ENCODE results near the gene ZNF469.

Gene ZNF469

DNA sequence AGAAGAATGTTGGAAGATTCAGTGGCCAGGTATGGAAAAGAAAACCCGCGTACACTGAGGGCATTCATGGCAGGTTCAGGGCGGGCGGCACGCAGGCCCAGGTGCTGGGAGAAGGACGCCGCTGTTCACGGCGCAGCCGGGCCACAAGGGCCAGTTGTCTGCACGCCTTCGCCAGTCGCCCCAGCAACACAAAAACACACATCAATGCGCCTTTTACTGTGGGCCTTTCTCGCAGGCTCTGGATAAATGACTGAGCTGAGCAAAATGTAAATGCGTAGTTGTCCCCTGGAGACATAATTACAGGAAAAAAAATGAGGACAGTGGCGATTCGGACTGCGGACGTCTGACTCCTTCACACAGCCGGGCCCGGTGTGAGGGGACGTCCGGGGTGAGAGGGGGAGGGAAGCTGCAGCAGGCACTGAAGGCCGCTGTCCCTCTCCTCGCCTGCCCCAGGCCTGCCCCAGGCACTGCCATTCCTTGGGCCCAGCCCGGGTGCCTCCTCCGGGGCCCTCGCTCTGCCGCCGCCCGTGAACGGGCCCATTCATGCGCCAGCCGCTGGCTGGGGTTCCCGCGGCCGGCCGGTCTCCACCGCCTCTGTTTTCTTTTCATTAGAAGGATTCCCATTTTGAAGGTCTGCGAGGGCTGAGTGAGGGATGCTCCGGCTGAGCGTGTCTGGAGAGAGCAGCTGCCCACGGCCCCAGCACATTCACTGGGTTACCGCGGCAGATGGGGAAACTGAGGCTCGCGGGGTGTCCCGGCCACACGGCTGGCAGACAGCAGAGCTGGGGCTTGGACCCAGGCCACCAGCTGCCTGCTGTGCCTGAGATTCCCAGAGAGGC is 6.5 kb upstream of the ZNF469 start:
- DNase-seq (ENCODE audit: extremely low read depth in 1 of 2, low read depth in 1 of 2) = no peak

DNA sequence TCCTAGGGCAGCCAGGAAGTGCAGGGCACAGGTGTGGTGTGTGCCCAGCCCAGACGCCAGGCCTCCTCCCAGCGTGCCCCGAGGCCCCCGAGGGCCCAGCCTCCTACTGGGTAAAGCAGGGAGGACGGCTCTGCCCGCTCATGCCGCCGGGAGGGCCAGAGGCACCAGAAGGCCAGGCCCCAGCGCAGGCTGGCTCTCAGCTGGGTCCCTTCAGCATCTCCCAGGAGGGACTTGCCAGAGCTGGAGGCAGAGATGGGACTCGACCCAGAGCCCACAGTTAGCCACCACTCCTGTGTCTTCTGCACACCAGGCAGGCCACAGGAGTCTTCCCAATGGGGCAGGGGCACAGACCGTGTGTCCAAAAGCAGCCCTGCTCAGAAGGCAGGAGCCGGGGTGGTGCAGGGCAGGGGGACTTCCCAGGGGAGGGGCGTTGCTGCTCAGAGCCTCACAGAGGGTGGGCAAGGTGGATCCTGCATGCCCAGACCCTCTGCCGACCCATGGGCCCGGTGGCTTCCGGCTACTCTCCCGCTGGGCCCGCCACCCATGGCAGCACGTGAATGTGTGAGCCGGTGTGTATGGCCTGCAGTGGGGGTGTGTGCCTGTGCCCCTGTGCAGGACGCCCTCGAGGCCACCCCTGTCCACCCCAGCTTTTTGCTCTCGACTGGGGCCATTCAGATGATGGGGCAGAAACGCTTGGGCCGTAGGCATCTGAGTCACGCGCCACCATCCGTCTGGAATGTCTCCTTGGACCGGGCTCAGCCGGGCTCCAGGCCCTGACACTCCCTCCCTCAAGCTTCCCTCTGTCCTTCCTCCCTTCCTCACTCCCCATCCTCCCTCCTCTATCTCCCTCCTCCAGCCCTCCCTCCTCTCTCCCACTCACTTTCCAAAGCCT is 5.7 kb upstream of the ZNF469 start:
- no peak for DNase-seq (ENCODE audit: extremely low read depth in 1 of 2, low read depth in 1 of 2)

DNA sequence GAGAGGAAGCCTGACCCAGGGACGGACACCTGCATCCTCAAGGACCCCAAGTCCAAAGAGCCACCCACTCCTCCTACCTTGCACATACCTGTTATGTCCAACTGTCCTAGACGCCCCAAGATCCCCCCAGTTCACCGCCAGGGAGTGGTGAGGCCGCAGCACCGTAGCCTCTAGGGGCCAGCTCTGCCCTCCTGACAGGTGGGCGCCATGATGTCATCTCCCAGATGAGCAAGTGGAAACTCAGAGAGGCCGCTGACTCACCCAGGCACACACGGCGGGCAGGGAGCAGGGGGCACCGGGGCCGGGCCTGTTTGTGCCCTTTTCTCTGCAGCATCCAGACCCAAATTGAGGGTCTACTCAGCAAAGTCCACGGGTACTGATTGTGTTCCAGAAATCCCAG is 4.8 kb upstream of the ZNF469 start:
- DNase-seq (ENCODE audit: extremely low read depth in 1 of 2, low read depth in 1 of 2) = no peak

- no peak for DNase-seq (ENCODE audit: extremely low read depth in 1 of 2, low read depth in 1 of 2)
Measured at GRCh38 chr16:88378401-88378800, 4.4 kb upstream of the ZNF469 start.

GRCh38 chr16:88378836-88379693 is 3.7 kb upstream of the ZNF469 start:
- no peak for DNase-seq (ENCODE audit: extremely low read depth in 1 of 2, low read depth in 1 of 2)

GRCh38 chr16:88379694-88380040 is 3.1 kb upstream of the ZNF469 start:
- no peak for DNase-seq (ENCODE audit: extremely low read depth in 1 of 2, low read depth in 1 of 2)

GRCh38 chr16:88380099-88380498 is 2.7 kb upstream of the ZNF469 start:
- no peak for DNase-seq (ENCODE audit: extremely low read depth in 1 of 2, low read depth in 1 of 2)

DNA sequence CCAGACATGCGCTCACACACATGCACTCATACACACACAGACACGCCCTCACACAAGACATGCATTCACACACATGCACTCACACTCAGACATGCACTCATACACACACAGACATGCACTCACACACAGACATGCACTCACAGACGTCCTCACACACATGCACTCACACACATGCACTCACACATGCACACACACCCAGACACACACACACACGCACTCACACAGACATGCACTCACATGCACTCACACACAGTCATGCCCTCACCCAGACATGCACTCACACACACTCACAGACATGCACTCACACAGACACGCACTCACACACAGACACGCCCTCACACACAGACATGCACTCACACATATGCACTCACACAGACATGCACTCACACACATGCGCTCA is 2.1 kb upstream of the ZNF469 start:
- DNase-seq (ENCODE audit: extremely low read depth in 1 of 2, low read depth in 1 of 2) = no peak

- no peak for DNase-seq (ENCODE audit: extremely low read depth in 1 of 2, low read depth in 1 of 2)
Measured at GRCh38 chr16:88381820-88382451, 823 bp upstream of the ZNF469 start.

DNA sequence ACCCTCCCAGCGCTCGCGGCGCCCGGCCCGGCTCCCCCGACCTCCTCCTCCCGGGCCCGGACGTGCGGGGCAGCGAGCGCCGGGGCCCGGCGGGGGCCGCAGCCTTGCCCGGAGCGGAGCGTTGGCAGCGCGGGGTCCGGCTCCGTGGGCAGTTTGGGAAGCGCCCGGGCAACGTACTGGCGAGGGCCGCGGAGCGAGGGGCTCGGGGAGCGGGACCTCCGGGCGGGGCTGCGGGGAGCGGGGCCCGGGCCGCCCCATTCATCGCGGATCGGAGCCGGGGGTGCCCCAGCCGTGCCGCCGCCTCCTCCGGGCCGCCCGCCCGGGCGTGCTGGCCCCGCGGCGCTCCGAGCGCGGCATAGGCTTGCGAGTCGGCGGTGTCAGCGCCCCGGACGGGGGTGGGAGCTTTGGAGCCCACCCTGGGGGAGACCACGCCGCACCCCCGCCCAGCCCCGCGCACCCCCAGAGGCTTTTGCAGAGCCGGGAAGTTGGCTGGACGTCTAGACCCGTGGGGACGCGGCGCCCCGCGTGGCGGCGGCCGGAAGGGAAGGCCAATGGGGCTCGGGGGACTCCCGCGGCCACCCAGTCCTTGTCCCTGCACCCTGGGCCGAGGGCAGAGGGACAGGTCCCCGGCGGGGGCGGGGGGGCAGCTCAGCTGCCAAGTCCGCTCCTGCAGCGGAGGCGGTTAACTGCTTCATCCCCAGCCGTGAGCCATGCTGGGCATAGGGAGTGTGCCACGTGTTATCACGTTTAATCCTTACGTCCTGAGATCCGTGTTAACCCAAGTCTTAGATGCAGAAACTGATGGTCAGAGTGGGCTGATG is 852 bp downstream of the ZNF469 start:
- DNase-seq (ENCODE audit: extremely low read depth in 1 of 2, low read depth in 1 of 2) = no peak

GRCh38 chr16:88384222-88385111 is 1.7 kb downstream of the ZNF469 start:
- no peak for DNase-seq (ENCODE audit: extremely low read depth in 1 of 2, low read depth in 1 of 2)

DNA sequence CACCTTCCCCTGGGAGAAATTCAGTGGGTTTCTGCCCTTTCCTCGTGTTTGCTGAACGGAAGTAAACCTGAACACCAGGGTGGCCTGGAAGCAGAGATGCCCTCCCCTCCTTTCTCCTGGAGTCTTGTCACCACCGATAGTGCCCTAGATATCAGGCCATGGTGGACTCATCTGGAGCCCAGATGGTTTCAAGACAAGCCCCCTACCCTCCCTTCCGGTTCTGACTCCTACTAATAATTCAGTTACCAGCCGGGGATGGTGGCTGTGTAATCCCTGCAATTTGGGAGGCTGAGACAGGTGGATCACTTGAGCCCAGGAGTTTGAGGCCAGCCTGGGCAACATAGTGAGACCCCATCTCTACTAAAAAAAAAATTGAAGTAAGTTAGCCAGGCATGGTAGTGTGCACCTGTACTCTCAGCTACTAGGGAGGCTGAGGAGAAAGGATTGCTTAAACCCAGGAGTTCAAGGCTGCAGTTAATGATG is 2.4 kb downstream of the ZNF469 start:
- DNase-seq (ENCODE audit: extremely low read depth in 1 of 2, low read depth in 1 of 2) = no peak

- no peak for DNase-seq (ENCODE audit: extremely low read depth in 1 of 2, low read depth in 1 of 2)
Measured at GRCh38 chr16:88385831-88386815, 3.4 kb downstream of the ZNF469 start.

DNA sequence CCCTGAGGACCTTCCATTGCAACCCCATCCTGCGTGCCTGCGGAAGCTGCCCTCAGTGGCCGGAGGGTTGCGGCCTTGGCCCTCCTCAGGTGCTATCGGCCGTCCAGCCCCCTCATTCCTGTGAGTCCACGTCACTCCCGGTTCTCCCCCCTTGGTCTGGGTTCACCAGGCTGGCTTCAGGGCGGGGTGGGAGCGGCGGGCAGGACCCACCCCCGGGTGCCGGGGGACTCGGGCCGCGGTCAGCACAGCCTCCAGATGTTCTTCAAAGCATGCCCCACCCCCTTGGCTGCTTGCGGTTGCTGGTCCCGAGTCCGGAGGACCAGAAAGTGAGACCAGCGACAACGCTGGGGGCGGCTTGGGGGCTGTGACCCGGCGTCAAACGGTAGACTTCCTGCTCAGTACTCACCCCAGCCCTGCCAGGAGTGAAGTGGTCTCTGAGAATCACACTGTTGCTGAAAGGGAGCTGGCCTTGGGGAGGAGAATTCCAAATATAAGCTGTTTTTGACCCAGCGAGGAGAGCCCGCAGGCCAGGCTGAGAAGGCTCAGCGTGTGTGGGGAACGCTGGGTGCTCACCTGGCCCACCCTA is 4.5 kb downstream of the ZNF469 start:
- DNase-seq (ENCODE audit: extremely low read depth in 1 of 2, low read depth in 1 of 2) = no peak

DNA sequence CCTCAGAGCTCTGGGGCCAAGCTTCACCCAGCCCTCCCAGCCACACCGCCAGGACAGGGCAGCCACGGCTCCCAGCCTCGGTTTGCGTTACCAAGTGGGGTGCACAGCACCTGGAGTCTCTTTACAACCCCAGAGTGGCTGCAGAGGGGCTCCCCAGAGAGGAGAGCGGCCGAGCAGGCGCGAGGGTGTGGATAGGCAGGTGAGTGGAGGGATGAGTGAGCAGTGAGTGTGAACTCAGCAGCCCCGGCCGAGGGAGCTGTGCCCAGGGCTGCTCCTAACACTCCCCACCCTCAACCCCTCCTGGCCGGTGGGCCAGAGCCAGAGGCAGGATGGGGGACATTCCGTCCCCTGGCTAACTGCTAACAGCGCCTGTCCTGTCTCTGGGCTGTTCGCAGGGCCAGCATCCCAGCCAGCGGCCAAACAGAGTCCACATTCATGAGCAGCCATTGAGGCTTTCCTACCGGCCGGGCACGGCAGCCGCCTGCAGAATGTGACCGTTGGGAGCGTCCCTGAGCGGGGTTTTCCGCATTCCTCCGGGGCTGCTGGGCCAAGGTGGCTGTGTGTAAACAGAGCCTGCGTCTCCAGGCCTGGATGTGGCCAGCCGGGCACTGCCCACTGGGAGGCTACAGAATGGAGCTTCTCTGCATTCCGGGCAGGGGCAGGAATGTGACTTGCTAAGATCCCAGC is 5.3 kb downstream of the ZNF469 start:
- no peak for DNase-seq (ENCODE audit: extremely low read depth in 1 of 2, low read depth in 1 of 2)

DNA sequence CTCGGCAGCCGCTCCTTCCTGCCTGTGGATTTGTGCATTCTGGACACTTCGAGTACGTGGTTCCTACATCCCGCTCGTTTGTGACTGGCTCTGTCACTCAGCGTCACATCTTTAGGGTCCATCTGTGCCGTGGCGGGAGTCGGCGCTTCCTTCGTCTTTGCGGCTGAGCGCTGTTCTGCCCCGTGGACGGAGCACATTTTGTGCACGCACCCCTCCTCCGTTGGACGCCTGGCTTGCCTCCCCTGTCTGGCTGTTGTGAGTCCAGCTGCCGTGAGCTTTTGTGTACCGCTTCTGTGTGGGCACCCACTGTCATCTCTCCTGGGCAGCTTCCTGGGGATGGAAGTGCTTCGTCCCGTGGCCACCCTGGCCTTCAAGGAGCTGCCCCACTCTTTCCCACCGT is 6.4 kb downstream of the ZNF469 start:
- no peak for DNase-seq (ENCODE audit: extremely low read depth in 1 of 2, low read depth in 1 of 2)
